ENCODE results near the gene ACSS1.

Gene ACSS1

DNA sequence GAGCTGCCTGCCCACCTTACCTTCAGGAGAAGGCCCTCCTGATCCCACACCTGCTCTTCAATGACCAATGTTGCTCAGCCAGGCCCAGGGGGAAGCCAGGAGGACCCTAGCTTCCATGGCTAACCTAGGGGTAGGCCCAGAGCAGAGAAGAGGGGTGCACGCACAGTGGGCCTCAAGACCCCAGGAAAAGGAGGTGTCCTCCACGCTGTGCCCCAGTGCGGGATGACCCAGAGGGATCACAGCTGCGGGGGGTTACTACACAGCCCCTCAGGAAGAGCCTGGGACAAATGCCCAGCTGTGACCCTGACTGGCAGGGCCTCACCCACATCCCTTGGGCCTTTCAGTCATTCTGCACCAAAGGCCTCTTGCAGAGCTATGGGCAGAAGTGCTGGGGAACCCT is 33.8 kb downstream of the ACSS1 start:
- Histone ChIP-seq H3K27me3 (replicated peaks) (no peaks in the 10 kb centered on the region), H3K4me3 (ENCODE audit: low read depth, low read length) (no peak overlapping the region), H3K27ac (no peak overlapping the region), H3K36me3 (replicated peaks) (no peaks in the 10 kb centered on the region)
- TF ChIP-seq, protein P1, sequence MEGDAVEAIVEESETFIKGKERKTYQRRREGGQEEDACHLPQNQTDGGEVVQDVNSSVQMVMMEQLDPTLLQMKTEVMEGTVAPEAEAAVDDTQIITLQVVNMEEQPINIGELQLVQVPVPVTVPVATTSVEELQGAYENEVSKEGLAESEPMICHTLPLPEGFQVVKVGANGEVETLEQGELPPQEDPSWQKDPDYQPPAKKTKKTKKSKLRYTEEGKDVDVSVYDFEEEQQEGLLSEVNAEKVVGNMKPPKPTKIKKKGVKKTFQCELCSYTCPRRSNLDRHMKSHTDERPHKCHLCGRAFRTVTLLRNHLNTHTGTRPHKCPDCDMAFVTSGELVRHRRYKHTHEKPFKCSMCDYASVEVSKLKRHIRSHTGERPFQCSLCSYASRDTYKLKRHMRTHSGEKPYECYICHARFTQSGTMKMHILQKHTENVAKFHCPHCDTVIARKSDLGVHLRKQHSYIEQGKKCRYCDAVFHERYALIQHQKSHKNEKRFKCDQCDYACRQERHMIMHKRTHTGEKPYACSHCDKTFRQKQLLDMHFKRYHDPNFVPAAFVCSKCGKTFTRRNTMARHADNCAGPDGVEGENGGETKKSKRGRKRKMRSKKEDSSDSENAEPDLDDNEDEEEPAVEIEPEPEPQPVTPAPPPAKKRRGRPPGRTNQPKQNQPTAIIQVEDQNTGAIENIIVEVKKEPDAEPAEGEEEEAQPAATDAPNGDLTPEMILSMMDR (IDR thresholded peaks at IDR 0.05; ENCODE audit: low read depth, low read length, missing control alignments), result no peak
- in situ Hi-C loops (cut with HindIII; ENCODE audit: low pct_ligation_motif_present, low sequenced_read_pairs), result no loop called here
- DNase-seq, result no peak

DNA sequence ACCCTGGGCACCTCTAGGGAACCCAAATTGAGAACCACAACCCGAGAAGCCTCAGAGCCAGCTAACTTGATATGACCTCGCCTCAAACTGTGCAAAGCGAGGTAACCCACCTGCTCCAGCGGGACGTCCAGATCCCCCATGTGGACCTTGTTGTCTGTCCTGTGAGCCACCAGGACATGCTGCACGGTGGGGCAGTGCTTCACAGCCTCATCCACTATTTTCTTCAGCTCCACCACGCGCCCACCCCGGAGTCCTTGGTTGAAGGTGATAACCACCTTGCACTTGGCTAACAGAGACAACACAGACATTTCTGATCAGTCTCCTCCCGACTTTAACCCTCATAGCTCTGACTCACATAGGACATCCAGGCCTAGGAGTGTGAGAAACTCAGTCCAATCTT is 34.6 kb downstream of the ACSS1 start:
- TF ChIP-seq, protein P1 (IDR thresholded peaks at IDR 0.05; ENCODE audit: low read depth, low read length, missing control alignments), result no peak
- no peak for DNase-seq
- no peak overlapping the region for H3K27ac ChIP-seq
- H3K4me3 ChIP-seq (ENCODE audit: low read depth, low read length), result no peak overlapping the region
- in situ Hi-C loops (cut with HindIII; ENCODE audit: low pct_ligation_motif_present, low sequenced_read_pairs), result no loop called here
- no peaks in the 10 kb centered on the region for H3K36me3 ChIP-seq (replicated peaks)
- H3K27me3 ChIP-seq (replicated peaks), result no peaks in the 10 kb centered on the region

DNA sequence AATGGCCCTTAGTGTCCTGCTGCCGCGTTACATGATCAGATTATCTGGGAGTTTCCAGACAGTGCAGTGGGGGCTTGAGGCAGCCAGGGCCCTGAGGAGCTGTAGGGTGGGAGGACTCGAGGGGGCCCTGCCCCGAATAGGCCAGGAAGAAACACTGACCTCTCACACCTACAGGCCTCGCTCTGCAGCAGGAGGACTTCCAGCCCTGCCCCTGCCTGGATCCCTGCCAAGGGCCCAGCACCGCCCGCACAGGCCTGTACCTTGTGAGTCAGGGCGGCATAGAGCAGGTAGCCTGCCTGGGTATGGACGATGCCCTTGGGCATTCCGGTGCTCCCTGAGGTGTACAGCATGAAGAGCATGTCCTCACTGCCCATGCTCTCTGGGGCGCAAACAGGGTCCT is 35.3 kb downstream of the ACSS1 start:
- in situ Hi-C loops (cut with HindIII; ENCODE audit: low pct_ligation_motif_present, low sequenced_read_pairs), result no loop called here
- H3K36me3 ChIP-seq (replicated peaks), result no peaks in the 10 kb centered on the region
- no peak for DNase-seq
- TF ChIP-seq, protein P1 (IDR thresholded peaks at IDR 0.05; ENCODE audit: low read depth, low read length, missing control alignments), result no peak
- no peaks in the 10 kb centered on the region for H3K27me3 ChIP-seq (replicated peaks)
- H3K27ac ChIP-seq, result no peak overlapping the region
- no peak overlapping the region for H3K4me3 ChIP-seq (ENCODE audit: low read depth, low read length)

DNA sequence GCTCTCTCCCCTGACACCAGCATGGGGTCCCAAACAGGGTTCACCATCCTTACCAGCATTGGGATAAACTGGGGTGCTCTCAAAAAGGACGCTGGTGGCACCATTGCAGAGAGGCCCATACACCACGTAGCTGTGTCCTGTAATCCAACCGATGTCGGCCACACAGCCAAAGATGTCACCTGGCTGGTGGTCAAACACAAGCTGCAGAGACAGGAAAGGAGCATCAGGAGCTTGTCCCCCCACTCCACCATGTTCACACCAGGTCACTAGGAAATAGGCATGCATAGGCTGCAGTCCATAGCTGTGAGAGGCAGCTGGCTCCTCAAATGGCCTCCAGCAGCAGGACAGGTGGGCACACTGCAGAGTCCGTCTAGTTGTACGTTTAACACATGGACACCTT is 36.6 kb downstream of the ACSS1 start:
- in situ Hi-C loops (cut with HindIII; ENCODE audit: low pct_ligation_motif_present, low sequenced_read_pairs), result no loop called here
- TF ChIP-seq, protein P1 (IDR thresholded peaks at IDR 0.05; ENCODE audit: low read depth, low read length, missing control alignments), result no peak
- no peak for DNase-seq

DNA sequence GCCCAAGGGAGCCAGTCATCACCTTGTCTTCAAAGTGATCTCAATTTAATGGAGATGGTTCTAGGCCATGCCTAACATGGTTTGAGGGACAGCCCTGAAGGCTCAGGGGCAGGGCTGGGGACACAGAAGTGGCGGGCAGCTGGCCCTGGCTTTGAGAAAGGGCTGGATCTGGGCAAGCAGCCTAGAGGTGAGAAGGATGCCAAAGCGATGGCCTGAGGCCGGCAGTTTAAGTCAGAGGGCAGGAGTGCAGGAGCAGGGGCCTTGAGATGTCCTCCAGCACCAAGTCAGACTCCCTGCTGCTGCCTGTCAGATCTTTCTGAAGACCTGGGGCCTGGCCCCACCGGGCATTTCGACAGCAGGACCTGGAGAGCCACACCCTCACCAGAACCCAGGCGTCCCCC is 37.0 kb downstream of the ACSS1 start:
- Histone ChIP-seq H3K4me3 (ENCODE audit: low read depth, low read length) (no peak overlapping the region), H3K36me3 (replicated peaks) (no peaks in the 10 kb centered on the region), H3K27me3 (replicated peaks) (no peaks in the 10 kb centered on the region), H3K27ac (no peak overlapping the region)
- in situ Hi-C loops (cut with HindIII; ENCODE audit: low pct_ligation_motif_present, low sequenced_read_pairs), result no loop called here
- TF ChIP-seq, protein P1 (IDR thresholded peaks at IDR 0.05; ENCODE audit: low read depth, low read length, missing control alignments), result no peak
- no peak for DNase-seq

More for the DNA sequence above, 36.6 kb downstream of the ACSS1 start:
- Histone ChIP-seq H3K36me3 (replicated peaks) (no peaks in the 10 kb centered on the region), H3K4me3 (ENCODE audit: low read depth, low read length) (no peak overlapping the region), H3K27me3 (replicated peaks) (no peaks in the 10 kb centered on the region), H3K27ac (no peak overlapping the region)

DNA sequence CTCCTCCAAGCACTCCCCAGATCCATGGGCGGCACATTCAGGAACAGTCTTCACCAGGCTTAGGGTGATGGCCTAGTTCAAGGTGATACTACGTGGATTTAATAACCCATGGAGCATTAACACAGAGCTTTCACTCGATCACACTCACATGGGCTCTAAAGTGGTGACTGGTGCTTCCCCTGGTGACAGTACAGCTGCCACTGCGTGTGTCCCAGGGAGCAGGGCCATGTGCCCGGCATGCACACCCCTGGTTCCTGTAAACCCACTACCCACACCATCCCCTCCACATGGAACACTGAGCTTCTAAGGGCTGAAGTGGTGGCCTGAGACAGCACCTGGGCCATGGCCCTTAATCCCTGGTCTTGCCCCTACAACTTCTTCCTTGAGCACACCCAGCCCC is 37.6 kb downstream of the ACSS1 start:
- TF ChIP-seq, protein P1 (IDR thresholded peaks at IDR 0.05; ENCODE audit: low read depth, low read length, missing control alignments), result no peak
- in situ Hi-C loops (cut with HindIII; ENCODE audit: low pct_ligation_motif_present, low sequenced_read_pairs), result no loop called here
- no peak for DNase-seq
- H3K4me3 ChIP-seq (ENCODE audit: low read depth, low read length), result no peak overlapping the region
- H3K27me3 ChIP-seq (replicated peaks), result no peaks in the 10 kb centered on the region
- H3K36me3 ChIP-seq (replicated peaks), result no peaks in the 10 kb centered on the region
- no peak overlapping the region for H3K27ac ChIP-seq
